ENCODE measurements around the gene SLX4IP. TPM values are rescaled to one million over a fixed set of nuclear protein-coding genes. Genes with fewer than 3 reads are reported as not detected.
A peak's percentile ranks its signal among the peaks of the same experiment; 100 is the strongest.

The SLX4IP gene
- total and polyA plus RNA-seq, 2 of the 13 experiments (the other 11 are each of a cell fraction or from before 2014, with no cell fraction given) = 3.6 to 7.3 TPM

- peak; percentile 37; the same call in 1 of the 2 replicates for TF ChIP-seq ZNF205 (CRISPR knock-in tag; IDR thresholded peaks at IDR 0.05)
- 0 out of 2 replicates have a peak, but pooled peaks have one; percentile 71 for TF ChIP-seq ATF2 (CRISPR knock-in tag; IDR thresholded peaks at IDR 0.05)
- TF ChIP-seq SKI (IDR thresholded peaks at IDR 0.05; ENCODE audit: partially characterized antibody) = peak; percentile 66
- peak; percentile 95 for TF ChIP-seq KDM6A (CRISPR knock-in tag; IDR thresholded peaks at IDR 0.05; ENCODE audit: low read depth)
- TF ChIP-seq JUN (CRISPR knock-in tag; IDR thresholded peaks at IDR 0.05) = peak; percentile 93
- no peak for TF ChIP-seq TBP (CRISPR knock-in tag; IDR thresholded peaks at IDR 0.05)
Measured at GRCh38 chr20:10540636-10541493, 105.8 kb downstream of the SLX4IP start (continued).

DNA sequence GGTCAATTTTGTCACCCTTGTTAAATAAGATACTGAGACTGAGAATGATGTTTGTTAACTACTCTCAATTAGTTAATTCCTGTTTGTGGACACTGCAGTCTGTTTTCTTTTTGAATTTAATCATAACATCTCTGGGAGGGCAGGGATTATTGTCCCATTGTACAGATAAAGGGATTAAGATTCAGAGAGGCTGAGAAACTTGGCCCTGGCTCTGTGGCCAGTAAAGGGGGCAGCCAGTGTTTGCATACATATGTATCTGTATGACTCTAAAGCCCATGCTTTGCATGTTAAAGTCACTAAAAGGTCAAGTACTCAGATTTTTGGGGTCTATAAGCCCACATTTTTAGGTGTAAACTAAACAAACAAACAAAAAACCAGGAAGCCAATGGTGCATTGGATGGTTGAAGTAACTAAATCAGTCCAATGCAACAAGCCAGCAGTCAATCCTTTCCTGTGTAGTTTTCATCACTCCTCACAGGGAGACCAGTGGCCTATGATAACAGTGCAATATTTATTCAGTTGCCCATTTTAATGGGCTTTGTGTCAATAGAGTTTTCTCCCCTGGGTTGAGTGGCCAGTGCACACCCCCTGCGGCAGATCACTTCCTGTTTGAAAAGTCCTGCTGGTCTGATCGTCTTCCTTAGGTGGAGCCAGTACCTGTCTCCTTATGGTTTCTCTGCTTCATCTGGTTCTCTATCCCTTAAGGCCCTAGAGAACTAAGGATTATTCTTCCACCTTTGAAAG is 106.7 kb downstream of the SLX4IP start:
- no TSS peak for BruUV-seq (replicated peaks)
- peak overlapping the region; percentile 94 for H3K27ac ChIP-seq (ENCODE audit: extremely low read length, insufficient read depth, low read length)
- ChIA-PET POLR2A (interaction anchor here (0.8 to 2.2 kb wide), 2 partner anchors 23 to 130 kb away, joined by 3 to 6 read pairs; no protein-coding TSS in a partner anchor), CTCF (ENCODE audit: low intra/inter-chr PET ratio, low total read pairs) (no interaction called here)
- H2AFZ ChIP-seq (ENCODE audit: low read length) = no peak overlapping the region
- H3K4me2 ChIP-seq (ENCODE audit: low read depth, low read length) = peak overlapping the region; percentile 86
- no peak for ATAC-seq
- H3K9ac ChIP-seq (ENCODE audit: insufficient read depth, low read depth, low read length) = peak overlapping the region; percentile 80
- DNase-seq (ENCODE audit: low spot score) = peak; percentile 69
- WGBS (ENCODE audit: low lambda C conversion rate) = 65% methylated on average over 2 of the region's 2 CpGs
- H3K4me1 ChIP-seq (ENCODE audit: insufficient read depth, low read length) = peaks cover 85% of the 10 kb centered on the region
- no peak for FAIRE-seq
- no peaks in the 10 kb centered on the region for H3K27me3 ChIP-seq (ENCODE audit: control insufficient read depth in 1 of 2, insufficient read depth in 2 of 2, low read length in 2 of 2)
- no peaks in the 10 kb centered on the region for H3K36me3 ChIP-seq (replicated peaks in 1 of 2; ENCODE audit: control insufficient read depth in 1 of 2, insufficient read depth in 2 of 2, low read length in 2 of 2)
- H3K9me3 ChIP-seq (ENCODE audit: low read length) = no peaks in the 10 kb centered on the region
- no peak overlapping the region; a peak in 1 of 6 replicates for H3K4me3 ChIP-seq (replicated peaks in 1 of 3; ENCODE audit: insufficient read depth in 1 of 3, low read depth in 2 of 3, low read length in 3 of 3)
- in situ Hi-C loops (cut with HindIII; ENCODE audit: extremely low pct_ligation_motif_present, low pct_unique_long_range_greater_than_20kb) = loop anchor here (5.0 kb wide), 1 partner anchor 110 kb away; the partner anchor contains the start of gene MKKS
- intact Hi-C loops (cut with micrococcal nuclease; ENCODE audit: unreplicated experiment) = no loop called here
- H3K79me2 ChIP-seq (ENCODE audit: insufficient read depth, low read length) = peaks cover 3% of the 10 kb centered on the region
- H4K20me1 ChIP-seq (ENCODE audit: insufficient read depth, low read length) = no peaks in the 10 kb centered on the region
- TF ChIP-seq RARA (CRISPR knock-in tag; IDR thresholded peaks at IDR 0.05) (no peak), PRDM10 (CRISPR knock-in tag; IDR thresholded peaks at IDR 0.05; ENCODE audit: low read depth) (0 out of 2 replicates have a peak, but pooled peaks have one; percentile 20), GABPB1 (CRISPR knock-in tag; IDR thresholded peaks at IDR 0.05) (0 out of 2 replicates have a peak, but pooled peaks have one; percentile 32), SAP130 (CRISPR knock-in tag; IDR thresholded peaks at IDR 0.05; ENCODE audit: low read depth) (peak; percentile 25; the same call in 1 of the 2 replicates), ZNF18 (CRISPR knock-in tag; IDR thresholded peaks at IDR 0.05; ENCODE audit: insufficient replicate concordance) (no peak)
